GM12878 (cell line): ENCODE measurements around the gene SLC13A3. TPM values are rescaled to one million over a fixed set of nuclear protein-coding genes. Genes with fewer than 3 reads are reported as not detected.

ENCODE experiments used
- ATAC-seq: fragments of 200-7000 bp; cut with Tn5 transposase; 3 replicates; pipeline ENCODE4 v1.9.1; 2020; ENCODE audit warnings: mild to moderate bottlenecking, moderate library complexity
- BruUV-seq: library from RNA; stranded (reverse); fragments of 400-500 nt; replicated peaks from 2 replicates; lab custom pipeline; 2021; lab: Mats Ljungman, UMichigan
- CTCF ChIA-PET: fragments of 300-600 bp; sonication (Branson Sonifier 250); formaldehyde crosslinking; extraction: SDS; loops from one replicate; lab custom pipeline; 2021; ENCODE audit warnings: inconsistent platforms; lab: Yijun Ruan, JAX
- POLR2A ChIA-PET: fragments of 350-600 bp; formaldehyde crosslinking; extraction: SDS; loops from one replicate; lab custom pipeline; 2021; ENCODE audit warnings: inconsistent platforms; lab: Charles Lee
- RAD21 ChIA-PET: fragments of 300-600 bp; sonication (Branson Sonifier 250); formaldehyde crosslinking; loops from one replicate; lab custom pipeline; 2023; ENCODE audit warnings: antibody characterized with exemption; ENCODE audit not compliant: unreplicated experiment; lab: Charles Lee
- SMC1A ChIA-PET: fragments of 300-600 bp; sonication (Branson Sonifier 250); formaldehyde crosslinking; loops from one replicate; lab custom pipeline; 2023; ENCODE audit not compliant: unreplicated experiment, uncharacterized antibody; lab: Charles Lee
- DNase-seq: peaks from one replicate; pipeline ENCODE4 v3.0.0-alpha.2; 2011; ENCODE audit warnings: low read depth, low spot score
- FAIRE-seq: peaks from 3 replicates; lab custom pipeline; 2011; peaks lifted over from hg19 to GRCh38; lab: Jason Lieb, UNC
- H2AFZ ChIP-seq: 2 replicates; pipeline ENCODE4 v1.6.0; 2011; ENCODE audit warnings: low read depth, low read length, control low read depth; ENCODE audit not compliant: control insufficient read depth
- H3K27ac ChIP-seq: 2 replicates; pipeline ENCODE4 v1.5.1; 2011; ENCODE audit warnings: control low read depth; ENCODE audit not compliant: control insufficient read depth, insufficient read depth
- H3K27me3 ChIP-seq, 2 experiments: replicated peaks in 1 of 2; 2 replicates each; pipeline versions ENCODE4 v1.6.0 to v1.6.1; 2011; ENCODE audit warnings: low read length in 1 of 2; ENCODE audit not compliant: control insufficient read depth in 2 of 2, insufficient read depth in 2 of 2
- H3K36me3 ChIP-seq, 2 experiments: 2 replicates each; pipeline ENCODE4 v1.5.1; 2011; ENCODE audit warnings: low read length in 1 of 2; ENCODE audit not compliant: control insufficient read depth in 2 of 2, insufficient read depth in 2 of 2
- H3K4me1 ChIP-seq: 2 replicates; pipeline ENCODE4 v1.6.1; 2011; ENCODE audit warnings: mild to moderate bottlenecking, low read length, moderate library complexity, mixed read lengths; ENCODE audit not compliant: control insufficient read depth, insufficient read depth
- H3K4me2 ChIP-seq: 2 replicates; pipeline ENCODE4 v1.6.0; 2011; ENCODE audit warnings: control low read depth; ENCODE audit not compliant: control insufficient read depth, insufficient read depth
- H3K4me3 ChIP-seq: fragments of 200-600 bp; sonication (generic); 2 replicates; pipeline ENCODE4 v1.5.1; 2016
- H3K79me2 ChIP-seq: 2 replicates; pipeline ENCODE4 v1.6.0; 2011; ENCODE audit warnings: low read length; ENCODE audit not compliant: control insufficient read depth, insufficient read depth
- H3K9ac ChIP-seq: 2 replicates; pipeline ENCODE4 v1.8.0; 2011; ENCODE audit warnings: low read length, control low read depth, mixed read lengths; ENCODE audit not compliant: control insufficient read depth, insufficient read depth
- H3K9me3 ChIP-seq: replicated peaks from 3 replicates; pipeline ENCODE4 v1.5.1; 2011; ENCODE audit warnings: mild to moderate bottlenecking, low read length; ENCODE audit not compliant: control insufficient read depth, insufficient read depth
- H4K20me1 ChIP-seq: 2 replicates; pipeline ENCODE4 v1.6.0; 2011; ENCODE audit not compliant: control insufficient read depth, insufficient read depth
- CUX1 ChIP-seq: IDR thresholded peaks from 2 replicates; pipeline ENCODE4 v1.6.1; 2012; ENCODE audit warnings: improper control_type of control experiment, low read depth, low read length; ENCODE audit not compliant: insufficient replicate concordance
- FOS ChIP-seq: IDR thresholded peaks from 3 replicates; pipeline ENCODE4 v1.6.1; 2011; ENCODE audit warnings: borderline replicate concordance; ENCODE audit not compliant: insufficient read length; ENCODE audit errors: extremely low read depth
- IKZF2 ChIP-seq, 2 experiments: fragments of 450-650 bp; IDR thresholded peaks; 2 replicates each; pipeline ENCODE4 v1.6.1; 2017; ENCODE audit warnings: mild to moderate bottlenecking in 2 of 2, moderate library complexity in 2 of 2
- IRF4 ChIP-seq: IDR thresholded peaks from 2 replicates; pipeline ENCODE4 v1.6.1; 2011; ENCODE audit warnings: low read depth, low read length
- RAD21 ChIP-seq: IDR thresholded peaks from 2 replicates; pipeline ENCODE4 v1.6.1; 2011; ENCODE audit warnings: mild to moderate bottlenecking, low read depth, low read length, moderate library complexity; ENCODE audit not compliant: insufficient read depth
- REST ChIP-seq: IDR thresholded peaks from 2 replicates; pipeline ENCODE4 v1.6.1; 2012; ENCODE audit warnings: mild to moderate bottlenecking, low read depth, low read length
- RUNX3 ChIP-seq: IDR thresholded peaks from 2 replicates; pipeline ENCODE4 v1.6.1; 2012; ENCODE audit warnings: low read length, inconsistent platforms
- SMAD1 ChIP-seq: fragments of 450-650 bp; IDR thresholded peaks from 2 replicates; pipeline ENCODE4 v1.6.1; 2018; ENCODE audit warnings: mild to moderate bottlenecking, low read depth; ENCODE audit not compliant: partially characterized antibody
- SMAD5 ChIP-seq: IDR thresholded peaks from 2 replicates; pipeline ENCODE4 v1.6.1; 2016; ENCODE audit warnings: antibody characterized with exemption, low read depth
- SREBF1 ChIP-seq: IDR thresholded peaks from 2 replicates; pipeline ENCODE4 v1.6.1; 2012; ENCODE audit warnings: mild to moderate bottlenecking, low read length
- STAT3 ChIP-seq: IDR thresholded peaks from 2 replicates; pipeline ENCODE4 v1.6.1; 2011; ENCODE audit warnings: low read depth, low read length, improper control_type of control experiment
- ZBTB11 ChIP-seq: fragments of 450-650 bp; formaldehyde crosslinking; IDR thresholded peaks from 2 replicates; pipeline ENCODE4 v1.5.0; 2022; ENCODE audit warnings: mild to moderate bottlenecking, missing genetic modification characterization
- WGBS: methylation state at CpG from one replicate; pipeline ENCODE4 v1.1.6; 2016; ENCODE audit warnings: low lambda C conversion rate; ENCODE audit not compliant: insufficient replicate concordance, insufficient coverage; ENCODE audit errors: missing lambda C conversion rate; 5-methylcytosine and 5-hydroxymethylcytosine counted together
- in situ Hi-C: fragments of 300-500 bp; cut with MboI; formaldehyde crosslinking; loops from 9 replicates; pipeline ENCODE4 v1.14.3; 2018; ENCODE audit warnings: mixed read lengths
- intact Hi-C: fragments of 100-400 bp; cut with micrococcal nuclease; formaldehyde crosslinking; loops from one replicate; pipeline ENCODE4 v1.14.2; 2022; ENCODE audit not compliant: unreplicated experiment
- polyA plus RNA-seq, 11 experiments: library from polyadenylated mRNA; depleted of rRNA in 4 of 11; unstranded in 6 of 11; stranded (reverse) in 5 of 11; fragments of >200 nt; fragmentation: Nextera tagmentation in 4 of 11; fragmentation: Illumina TruSeq in 1 of 11; extraction: Ambion mirVana in 4 of 11; extraction: Trizol in 1 of 11; gene quantifications; 1 replicate in 1 of 11; 2 replicates in 10 of 11; pipeline versions ENCODE4 v1.2.1 to v1.2.3, GENCODE V29; 2011 to 2016; ENCODE audit warnings: inconsistent platforms in 2 of 11, missing spikeins in 2 of 11, low read depth in 1 of 11
- total RNA-seq, 4 experiments: library from RNA; depleted of rRNA in 3 of 4; stranded (reverse); fragments of >200 nt in 3 of 4; fragmentation: Illumina TruSeq in 1 of 4; extraction: Trizol in 1 of 4; gene quantifications; 2 replicates each; pipeline versions ENCODE4 v1.2.1 to v1.2.3, GENCODE V29; 2013 to 2021

Gene SLC13A3
- total and polyA plus RNA-seq, 10 of the 15 experiments (the other 5 are each of a cell fraction or from before 2014, with no cell fraction given) = 0.03 to 0.76 (median 0.07) TPM; not detected in 4

DNA sequence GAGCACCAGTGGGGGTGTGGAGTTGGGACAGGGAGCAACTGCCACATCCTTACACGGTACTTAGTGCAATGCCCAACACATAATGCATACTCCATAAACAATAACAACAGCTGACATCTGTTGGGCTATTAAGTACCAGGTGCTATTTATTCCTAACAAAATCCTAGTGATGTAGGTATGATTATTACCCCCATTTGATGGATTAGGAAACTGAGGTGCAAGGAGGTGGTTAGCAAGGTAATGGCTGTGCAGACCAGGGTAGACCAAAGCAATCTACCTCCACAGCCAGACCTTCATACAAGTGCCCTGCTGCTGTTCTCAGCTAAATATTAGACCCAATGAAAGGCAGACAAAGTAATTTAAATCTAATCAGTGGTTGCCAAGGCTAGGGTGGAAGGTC is 36.8 kb downstream of the SLC13A3 start (continued):
- TF ChIP-seq CUX1 (no peak), SMAD5 (no peak), SMAD1 (no peak), STAT3 (no peak), FOS (no peak)

- DNase-seq (no peak), FAIRE-seq (no peak), ATAC-seq (no peak)
- POLR2A ChIA-PET = no interaction called here
- no TSS peak for BruUV-seq
- in situ Hi-C loops (no loop called here), intact Hi-C loops (no loop called here)
- Histone ChIP-seq H3K4me1 (no peaks in the 10 kb centered on the region), H3K4me3 (no peak overlapping the region), H3K9ac (no peak overlapping the region), H4K20me1 (no peaks in the 10 kb centered on the region), H3K9me3 (no peaks in the 10 kb centered on the region), H3K79me2 (no peaks in the 10 kb centered on the region), H3K27me3 (no peaks in the 10 kb centered on the region), H3K4me2 (no peak overlapping the region), H3K27ac (no peak overlapping the region), H2AFZ (no peak overlapping the region), H3K36me3 (no peaks in the 10 kb centered on the region)
- 41% methylated on average over 2 of the region's 2 CpGs for WGBS
- SMC1A ChIA-PET = no interaction called here
- RAD21 ChIA-PET = no interaction called here
- CTCF ChIA-PET = no interaction called here
- no peak for TF ChIP-seq RAD21
- TF ChIP-seq ZBTB11 (CRISPR knock-in tag) = no peak
- no peak for TF ChIP-seq RUNX3
- TF ChIP-seq REST = no peak
- TF ChIP-seq SREBF1 = no peak
- no peak for TF ChIP-seq IRF4
- no peak for TF ChIP-seq IKZF2 (IDR thresholded peaks at IDR 0.05)
These were observed 41.1 kb downstream of the SLC13A3 start for GRCh38 chr20:46610145-46610544.
